Measurements from ENCODE around the gene UBE3B.

- TF ChIP-seq CTCF (IDR thresholded peaks at IDR 0.05; ENCODE audit: low read depth, low read length, poor library complexity, severe bottlenecking): no peak
- TF ChIP-seq EZH2phosphoT487 (IDR thresholded peaks at IDR 0.05; ENCODE audit: borderline replicate concordance, low read length): no peak
These were observed 12.6 kb downstream of the UBE3B start for GRCh38 chr12:109489955-109490565.

All from DOHH2 (cell line).